HG02840 (cell line): ENCODE data around the gene ACTR1B.
"Not testable (repeated sequence)": the region's sequence is repeated elsewhere in the genome, so short reads cannot be mapped to it uniquely, and the experiment has no call there.

ENCODE experiments used
- ATAC-seq: cut with Tn5 transposase; IDR thresholded peaks from one replicate; pipeline ENCODE4 v1.9.1; 2021; ENCODE audit warnings: mild to moderate bottlenecking, moderate library complexity, moderate number of reproducible peaks; ENCODE audit not compliant: unreplicated experiment, low FRiP score

ACTR1B gene

GRCh38 chr2:97660044-97660774 is 3.6 kb downstream of the ACTR1B start:
- no peak for ATAC-seq

- ATAC-seq, result no peak
Observed at GRCh38 chr2:97659256-97660043, 4.4 kb downstream of the ACTR1B start.

DNA sequence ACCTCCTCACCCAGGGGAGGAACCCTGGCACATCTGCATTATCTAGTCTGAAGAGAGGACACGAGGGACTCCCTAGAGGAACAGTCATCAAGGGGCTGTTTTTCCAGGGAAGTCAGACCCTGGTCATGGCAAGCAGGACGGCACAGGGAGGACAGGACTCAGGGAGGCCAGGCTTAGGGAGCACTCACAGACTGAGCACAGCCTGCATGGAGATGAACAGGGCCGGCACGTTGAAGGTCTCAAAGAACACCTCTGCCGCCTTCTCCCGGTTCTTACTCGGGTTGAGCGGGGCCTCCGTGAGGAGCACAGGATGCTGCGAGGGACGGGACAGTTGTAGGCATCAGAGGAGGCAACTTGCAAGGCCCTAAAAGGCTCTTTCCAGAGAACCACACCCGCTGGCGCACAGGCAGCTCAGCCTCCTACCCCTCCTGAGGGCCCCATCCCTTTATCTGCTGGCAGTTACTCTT is 5.1 kb downstream of the ACTR1B start:
- no peak for ATAC-seq

- ATAC-seq, result no peak
Observed at GRCh38 chr2:97657986-97658690, 5.7 kb downstream of the ACTR1B start.

GRCh38 chr2:97656905-97657587 is 6.8 kb downstream of the ACTR1B start:
- ATAC-seq, result no peak

DNA sequence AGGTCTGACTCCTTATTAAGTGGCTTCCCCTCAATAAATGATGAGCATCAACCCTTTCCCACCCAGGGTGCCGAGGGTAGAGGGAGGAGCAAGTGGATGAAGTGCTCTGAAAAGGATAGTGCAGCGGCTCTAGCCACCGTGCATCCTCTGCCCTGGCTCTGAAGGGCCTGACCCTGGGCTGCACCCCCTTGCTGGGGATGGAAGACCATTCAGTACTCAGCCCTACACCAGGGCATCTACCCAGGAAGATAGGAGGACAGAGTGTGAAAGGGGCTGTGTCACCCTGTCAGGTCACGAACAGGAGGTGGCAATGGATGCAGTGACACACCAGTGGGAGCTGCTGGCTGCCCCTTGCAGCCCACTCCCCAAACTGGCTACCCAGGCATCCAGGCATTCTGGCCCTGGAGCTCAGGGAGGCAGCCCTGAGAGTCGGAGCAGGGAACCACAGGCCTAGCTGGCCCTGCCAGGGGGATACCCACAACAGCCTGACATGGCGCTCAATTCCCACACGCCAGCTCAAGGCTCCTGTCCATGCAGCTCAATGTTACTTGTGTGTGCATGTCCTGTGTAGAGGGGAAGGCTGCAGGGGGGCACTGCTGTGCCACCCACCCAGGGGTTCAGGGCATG is 7.6 kb downstream of the ACTR1B start:
- no peak for ATAC-seq

GRCh38 chr2:97654791-97655190 is 9.1 kb downstream of the ACTR1B start:
- no peak for ATAC-seq

- ATAC-seq, result no peak
Observed at GRCh38 chr2:97654309-97654708, 9.5 kb downstream of the ACTR1B start.

DNA sequence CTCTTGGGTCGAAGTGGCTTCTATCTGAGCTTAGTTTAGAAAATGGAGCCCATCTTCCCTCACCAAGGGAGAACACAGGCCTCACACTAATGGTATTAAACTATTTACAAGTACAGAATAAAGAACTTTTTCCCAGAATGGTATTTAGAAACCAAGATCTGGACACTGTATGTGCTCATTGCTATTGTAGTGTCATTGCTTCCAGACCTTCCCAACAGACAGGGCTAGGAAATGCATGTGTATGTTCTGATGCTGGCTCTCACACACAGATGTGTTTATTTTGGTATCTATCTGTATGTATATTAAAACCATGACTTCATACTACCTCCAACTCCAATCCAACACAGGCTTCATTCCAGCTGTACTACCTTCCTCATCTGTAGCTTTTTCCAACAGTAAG is 10.0 kb downstream of the ACTR1B start:
- ATAC-seq, result no peak

GRCh38 chr2:97653473-97653872 is 10.4 kb downstream of the ACTR1B start:
- ATAC-seq, result no peak

GRCh38 chr2:97651114-97651513 is 12.7 kb downstream of the ACTR1B start:
- no peak for ATAC-seq

DNA sequence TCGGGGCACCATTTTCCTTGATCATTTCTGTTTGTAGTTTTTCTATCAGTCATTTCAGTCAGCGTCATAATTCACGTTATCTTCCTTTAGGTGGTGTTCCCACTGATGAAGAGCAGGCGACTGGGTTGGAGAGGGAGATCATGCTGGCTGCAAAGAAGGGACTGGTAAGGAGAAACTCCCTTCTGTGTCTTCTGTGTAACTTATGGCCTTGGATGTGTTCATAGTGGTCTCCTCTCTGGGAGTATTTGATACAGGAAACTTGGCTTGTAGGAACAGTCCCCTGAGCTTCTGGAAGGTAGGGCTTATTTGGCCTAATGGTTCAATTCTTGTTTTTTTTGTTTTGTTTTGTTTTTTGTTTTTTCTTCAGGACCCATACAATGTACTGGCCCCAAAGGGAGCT is 16.9 kb downstream of the ACTR1B start:
- ATAC-seq, result no peak

DNA sequence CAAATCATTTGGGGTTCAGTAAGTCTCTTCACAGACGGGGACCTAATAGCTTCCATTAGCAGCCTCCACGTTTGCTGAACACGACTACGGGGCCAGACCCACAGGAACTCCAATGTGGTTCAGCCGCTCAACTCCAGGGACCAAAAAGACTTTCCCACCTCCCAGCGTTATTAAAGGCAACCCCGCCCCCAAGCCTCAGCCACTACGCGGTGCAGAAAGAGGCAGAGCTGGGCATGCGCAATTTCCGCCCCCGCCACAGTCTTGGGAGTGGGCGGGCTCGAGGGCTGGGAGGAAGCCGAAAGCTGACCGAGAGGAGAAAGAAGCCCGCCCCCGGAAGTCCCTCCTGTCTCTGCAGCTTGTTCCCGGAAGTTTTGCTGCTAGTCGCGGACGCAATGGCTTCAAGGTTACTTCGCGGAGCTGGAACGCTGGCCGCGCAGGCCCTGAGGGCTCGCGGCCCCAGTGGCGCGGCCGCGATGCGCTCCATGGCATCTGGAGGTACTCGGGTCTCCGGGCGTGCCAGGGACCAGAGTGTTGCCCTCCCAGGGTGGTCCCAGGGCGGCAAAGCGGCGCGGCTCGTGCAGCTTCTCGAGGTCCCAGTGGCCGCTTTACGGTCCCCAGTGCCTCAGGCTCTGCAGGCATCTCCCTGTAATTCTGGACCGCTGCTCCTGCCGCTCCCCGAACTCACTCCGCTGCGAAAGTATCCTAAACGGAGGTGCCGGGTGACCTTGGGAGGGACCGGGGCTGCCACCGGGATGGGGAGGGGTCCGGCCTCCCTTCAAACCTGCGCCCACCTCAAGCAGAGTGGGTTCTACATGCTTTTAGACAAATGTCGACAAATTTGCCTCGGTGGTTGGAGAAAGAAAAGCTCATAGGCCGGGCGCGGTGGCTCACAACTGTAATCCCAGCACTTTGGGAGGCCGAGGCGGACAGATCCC is 17.9 kb downstream of the ACTR1B start, which contains the start of gene COX5B:
Gene COX5B (plus strand): TSS at position 368 of the 935 bp plus-strand sequence. CDS start 25 bp downstream, at position 393.
- peak; percentile 93 for ATAC-seq

- ATAC-seq, result peak; percentile 26
Observed at GRCh38 chr2:97645112-97645694, 18.6 kb downstream of the ACTR1B start.

- no peak for ATAC-seq
Observed at GRCh38 chr2:97644023-97644717, 19.7 kb downstream of the ACTR1B start.

DNA sequence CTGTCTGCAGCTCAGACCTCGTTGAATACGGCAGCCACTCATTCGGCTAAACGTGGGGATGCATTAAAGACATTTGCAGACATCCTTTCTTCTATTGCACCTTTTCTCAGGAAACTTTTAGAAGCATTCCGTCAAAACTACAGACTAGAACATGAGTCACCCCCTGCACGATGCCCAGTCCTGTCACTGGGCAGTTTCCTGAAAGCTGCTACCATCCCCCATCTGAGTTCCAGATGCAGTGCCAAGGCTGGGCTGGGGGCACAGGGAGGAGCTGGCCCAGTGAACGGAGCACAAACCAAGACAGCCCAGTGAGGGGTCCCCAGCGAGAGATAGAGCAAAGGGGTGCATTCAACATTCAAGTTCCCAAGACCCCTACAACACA is 37.8 kb downstream of the ACTR1B start:
- not testable (repeated sequence) for ATAC-seq

DNA sequence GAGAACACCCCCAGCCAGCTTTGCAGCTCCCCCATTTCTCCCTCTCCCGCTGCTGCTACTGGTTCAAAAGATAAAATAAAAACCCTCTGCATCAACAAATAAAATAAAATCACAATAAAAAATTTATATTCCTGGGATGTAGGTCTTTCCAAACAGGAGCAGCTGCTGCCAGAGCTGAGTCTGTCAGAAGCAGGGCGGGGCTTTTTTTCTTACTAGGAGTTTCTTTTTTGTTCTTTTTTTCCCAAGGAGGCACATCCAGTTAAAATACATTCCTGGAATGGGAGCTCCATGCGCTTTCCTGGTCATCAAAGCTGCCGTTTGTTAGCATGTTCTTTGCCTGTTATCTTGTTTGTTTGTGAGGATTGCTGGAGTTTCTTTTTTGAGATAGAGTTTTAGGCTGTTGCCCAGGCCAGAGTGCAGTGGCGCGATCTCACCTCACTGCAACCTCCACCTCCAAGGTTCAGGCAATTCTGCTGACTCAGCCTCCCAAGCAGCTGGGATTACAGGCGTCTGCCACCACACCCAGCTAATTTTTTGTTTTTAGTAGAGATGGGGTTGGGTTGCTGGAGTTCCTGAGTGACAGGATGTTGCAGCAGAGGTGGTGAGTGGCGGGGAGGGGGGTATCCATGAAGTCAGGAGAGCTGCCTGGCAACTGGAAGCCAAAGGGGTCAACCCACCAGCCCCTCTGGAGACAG is 38.3 kb downstream of the ACTR1B start:
- ATAC-seq, result not testable (repeated sequence)
